ENCODE data around the gene DPT. TPM values are rescaled to one million over a fixed set of nuclear protein-coding genes. Genes with fewer than 3 reads are reported as not detected.

The DPT gene
- total RNA-seq, 1 donor = 4.3 TPM

DNA sequence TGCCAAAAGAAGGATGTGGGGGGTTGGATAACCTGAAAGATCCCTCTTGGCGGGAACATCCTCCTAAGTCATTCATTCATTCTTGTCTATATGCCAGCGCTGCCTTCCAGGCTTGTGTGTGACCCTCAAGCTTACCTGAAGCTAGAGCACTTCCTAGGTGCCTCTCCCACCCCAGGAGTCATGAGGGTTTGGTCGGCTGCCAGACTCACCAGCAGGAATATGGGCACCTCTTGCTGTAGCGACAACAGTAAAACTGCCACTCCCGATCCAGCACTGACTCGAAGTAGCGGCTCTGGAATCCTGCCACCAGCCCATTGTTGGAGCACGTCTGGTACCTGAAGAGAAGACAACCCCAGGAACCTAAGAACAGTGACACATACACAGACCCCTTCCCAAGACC lies 15.0 kb downstream of the DPT start:
- Histone ChIP-seq H4K20me1 (ENCODE audit: insufficient read depth, low read length) (no peaks in the 10 kb centered on the region), H2AFZ (ENCODE audit: low read length) (no peak overlapping the region), H3K4me1 (ENCODE audit: insufficient read depth, low read length) (peaks cover 11% of the 10 kb centered on the region), H3K27me3 (ENCODE audit: insufficient read depth, low read length) (no peaks in the 10 kb centered on the region), H3K36me3 (ENCODE audit: insufficient read depth, low read length) (no peaks in the 10 kb centered on the region), H3K27ac (ENCODE audit: low read depth, low read length) (no peak overlapping the region), H3K4me3 (ENCODE audit: insufficient read depth, low read length) (no peak overlapping the region), H3K9me3 (ENCODE audit: low read depth, low read length) (no peaks in the 10 kb centered on the region), H3K4me2 (ENCODE audit: insufficient read depth, low read length) (no peak overlapping the region), H3K79me2 (ENCODE audit: insufficient read depth, low read length) (no peaks in the 10 kb centered on the region)
- TF ChIP-seq, protein P1, sequence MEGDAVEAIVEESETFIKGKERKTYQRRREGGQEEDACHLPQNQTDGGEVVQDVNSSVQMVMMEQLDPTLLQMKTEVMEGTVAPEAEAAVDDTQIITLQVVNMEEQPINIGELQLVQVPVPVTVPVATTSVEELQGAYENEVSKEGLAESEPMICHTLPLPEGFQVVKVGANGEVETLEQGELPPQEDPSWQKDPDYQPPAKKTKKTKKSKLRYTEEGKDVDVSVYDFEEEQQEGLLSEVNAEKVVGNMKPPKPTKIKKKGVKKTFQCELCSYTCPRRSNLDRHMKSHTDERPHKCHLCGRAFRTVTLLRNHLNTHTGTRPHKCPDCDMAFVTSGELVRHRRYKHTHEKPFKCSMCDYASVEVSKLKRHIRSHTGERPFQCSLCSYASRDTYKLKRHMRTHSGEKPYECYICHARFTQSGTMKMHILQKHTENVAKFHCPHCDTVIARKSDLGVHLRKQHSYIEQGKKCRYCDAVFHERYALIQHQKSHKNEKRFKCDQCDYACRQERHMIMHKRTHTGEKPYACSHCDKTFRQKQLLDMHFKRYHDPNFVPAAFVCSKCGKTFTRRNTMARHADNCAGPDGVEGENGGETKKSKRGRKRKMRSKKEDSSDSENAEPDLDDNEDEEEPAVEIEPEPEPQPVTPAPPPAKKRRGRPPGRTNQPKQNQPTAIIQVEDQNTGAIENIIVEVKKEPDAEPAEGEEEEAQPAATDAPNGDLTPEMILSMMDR (IDR thresholded peaks at IDR 0.05; ENCODE audit: extremely low read depth, low read depth, low read length) = no peak
- no peak for DNase-seq (ENCODE audit: insufficient read length, low spot score, missing footprints)

DNA sequence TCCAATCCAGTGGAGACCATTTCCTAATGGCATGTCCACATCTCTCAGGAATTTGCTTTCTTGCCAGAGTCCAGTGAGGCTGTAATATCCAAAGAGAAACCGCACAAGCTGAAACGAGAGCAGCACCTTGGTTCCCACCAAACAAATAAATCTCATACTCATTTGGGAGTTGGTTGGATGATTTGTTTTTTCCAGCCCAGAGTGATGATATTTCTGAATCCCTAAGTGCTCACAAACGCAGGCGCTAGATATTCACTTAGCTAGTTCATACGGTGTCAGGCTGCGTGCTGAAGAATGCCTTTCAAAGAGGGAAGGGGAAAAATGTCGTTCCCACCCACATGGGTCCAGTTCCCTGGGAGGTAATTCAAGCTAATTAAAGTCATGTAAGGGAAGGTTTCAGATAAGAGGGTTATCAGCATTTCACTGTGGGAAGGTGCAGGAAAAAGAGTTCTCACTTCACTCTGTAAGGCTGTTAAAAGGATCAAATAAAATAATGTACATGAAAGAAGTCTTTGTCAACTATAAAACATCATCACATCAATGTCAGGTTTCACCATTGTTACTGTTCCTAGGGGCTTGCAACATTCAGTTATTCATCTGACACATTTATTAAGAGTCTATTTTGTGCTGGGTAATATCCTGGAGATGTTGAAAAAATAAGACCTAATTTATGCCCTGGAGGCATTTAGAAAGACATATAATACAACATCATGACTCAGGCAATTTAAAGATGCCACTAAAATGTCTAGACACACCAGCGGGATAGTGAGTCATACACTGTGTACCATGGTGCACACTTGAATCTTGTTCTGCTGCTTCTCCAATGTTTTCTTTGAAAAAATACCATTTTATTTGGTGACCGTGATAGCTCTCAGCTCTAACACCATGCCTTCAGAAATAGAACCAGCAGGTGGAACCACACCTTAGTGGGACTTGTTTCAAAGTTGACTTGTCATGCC lies 19.3 kb downstream of the DPT start:
- no peaks in the 10 kb centered on the region for H3K36me3 ChIP-seq (ENCODE audit: insufficient read depth, low read length)
- no peaks in the 10 kb centered on the region for H3K79me2 ChIP-seq (ENCODE audit: insufficient read depth, low read length)
- no peak overlapping the region for H2AFZ ChIP-seq (ENCODE audit: low read length)
- H3K27me3 ChIP-seq (ENCODE audit: insufficient read depth, low read length) = no peaks in the 10 kb centered on the region
- no peaks in the 10 kb centered on the region for H4K20me1 ChIP-seq (ENCODE audit: insufficient read depth, low read length)
- peak; percentile 81 for DNase-seq (ENCODE audit: insufficient read length, low spot score, missing footprints)
- H3K9me3 ChIP-seq (ENCODE audit: low read depth, low read length) = no peaks in the 10 kb centered on the region
- H3K27ac ChIP-seq (ENCODE audit: low read depth, low read length) = peak overlapping the region; percentile 94
- peaks cover 17% of the 10 kb centered on the region for H3K4me1 ChIP-seq (ENCODE audit: insufficient read depth, low read length)
- peak overlapping the region; percentile 64 for H3K4me2 ChIP-seq (ENCODE audit: insufficient read depth, low read length)
- peak overlapping the region; percentile 30 for H3K4me3 ChIP-seq (ENCODE audit: insufficient read depth, low read length)
- TF ChIP-seq, protein P1 (IDR thresholded peaks at IDR 0.05; ENCODE audit: extremely low read depth, low read depth, low read length) = no peak

DNA sequence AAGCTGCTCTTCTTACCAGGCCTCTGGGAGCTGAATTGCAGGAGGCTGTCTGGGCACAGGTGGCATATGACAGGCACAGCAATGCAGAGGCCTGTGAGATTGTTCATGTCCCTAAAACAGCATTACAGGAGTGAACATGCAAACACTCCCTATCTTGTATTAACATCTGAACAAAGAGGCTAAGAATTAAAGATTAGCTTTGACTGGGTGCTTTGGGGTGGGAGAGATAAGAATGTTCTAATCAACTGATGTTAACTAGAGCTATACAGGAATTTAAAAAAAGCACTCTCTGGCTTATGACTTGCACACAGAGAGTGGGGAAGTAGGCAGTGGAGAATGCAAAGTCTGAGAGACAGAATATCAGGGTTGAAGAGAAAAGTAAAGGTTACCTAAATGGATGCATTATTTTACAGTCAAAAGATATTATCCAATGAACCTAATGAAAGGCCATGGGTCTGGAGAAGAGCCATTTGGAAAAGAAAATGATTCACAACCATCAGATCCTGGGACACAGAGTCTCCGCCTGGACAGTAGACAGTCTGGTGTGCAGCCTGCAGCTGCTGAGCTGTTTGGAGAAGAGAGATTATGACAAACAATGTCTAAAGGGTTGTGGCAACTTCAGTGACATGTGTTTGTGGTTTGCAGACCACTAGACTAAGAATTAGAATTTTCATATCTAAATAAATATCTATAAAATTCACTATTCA lies 20.2 kb downstream of the DPT start:
- Histone ChIP-seq H3K79me2 (ENCODE audit: insufficient read depth, low read length) (no peaks in the 10 kb centered on the region), H3K27me3 (ENCODE audit: insufficient read depth, low read length) (no peaks in the 10 kb centered on the region), H3K9me3 (ENCODE audit: low read depth, low read length) (no peaks in the 10 kb centered on the region), H3K4me1 (ENCODE audit: insufficient read depth, low read length) (peaks cover 17% of the 10 kb centered on the region), H3K4me2 (ENCODE audit: insufficient read depth, low read length) (peak overlapping the region; percentile 38), H3K4me3 (ENCODE audit: insufficient read depth, low read length) (no peak overlapping the region), H4K20me1 (ENCODE audit: insufficient read depth, low read length) (no peaks in the 10 kb centered on the region), H3K27ac (ENCODE audit: low read depth, low read length) (peak overlapping the region; percentile 66), H2AFZ (ENCODE audit: low read length) (no peak overlapping the region), H3K36me3 (ENCODE audit: insufficient read depth, low read length) (no peaks in the 10 kb centered on the region)
- no peak for DNase-seq (ENCODE audit: insufficient read length, low spot score, missing footprints)
- TF ChIP-seq, protein P1 (IDR thresholded peaks at IDR 0.05; ENCODE audit: extremely low read depth, low read depth, low read length) = no peak
